ENCODE results near the gene LIMK2.
"Not testable (repeated sequence)": the region's sequence is repeated elsewhere in the genome, so short reads cannot be mapped to it uniquely, and the experiment has no call there.

Gene LIMK2

DNA sequence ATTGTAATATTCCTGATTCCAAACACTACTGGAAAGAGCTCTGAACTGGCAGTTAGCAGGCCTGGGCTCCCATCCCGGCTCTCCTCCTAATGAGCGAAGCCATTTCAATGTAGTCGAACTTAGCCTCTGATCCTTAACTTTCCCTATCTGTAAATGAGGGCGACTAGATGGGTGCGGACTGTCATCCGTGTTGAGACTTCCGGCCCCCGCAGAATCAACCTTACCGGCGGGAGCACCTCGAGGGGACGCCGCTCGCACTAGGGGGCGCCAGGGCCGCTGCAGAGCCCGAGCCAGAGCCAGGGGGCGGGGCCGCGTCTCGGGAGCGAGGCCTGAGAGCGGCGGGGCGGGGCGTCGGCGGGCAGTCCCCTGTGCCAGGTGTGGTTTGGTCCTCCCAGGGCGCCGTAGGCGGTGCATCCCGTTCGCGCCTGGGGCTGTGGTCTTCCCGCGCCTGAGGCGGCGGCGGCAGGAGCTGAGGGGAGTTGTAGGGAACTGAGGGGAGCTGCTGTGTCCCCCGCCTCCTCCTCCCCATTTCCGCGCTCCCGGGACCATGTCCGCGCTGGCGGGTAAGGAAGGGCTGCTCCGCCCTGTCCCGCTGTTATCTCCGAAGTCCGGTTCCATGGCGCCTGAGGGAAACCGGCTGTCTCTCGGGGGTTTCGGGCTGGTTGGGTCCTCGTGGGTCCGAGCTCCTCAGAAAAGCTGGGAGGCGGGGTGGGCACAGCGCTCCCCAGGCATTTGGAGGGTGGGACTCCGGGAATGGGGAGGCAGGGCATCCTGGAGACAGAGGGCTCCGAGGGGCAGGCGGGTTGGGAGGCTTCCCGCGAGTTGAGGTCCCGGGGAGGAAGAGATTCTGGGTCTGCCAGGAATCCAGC lies at the start of gene LIMK2:
LIMK2 (plus strand) TSS at position 437 of the 869 bp plus-strand sequence; CDS start at position 548, 111 bp downstream.
- DNase-seq = peak; percentile 96

DNA sequence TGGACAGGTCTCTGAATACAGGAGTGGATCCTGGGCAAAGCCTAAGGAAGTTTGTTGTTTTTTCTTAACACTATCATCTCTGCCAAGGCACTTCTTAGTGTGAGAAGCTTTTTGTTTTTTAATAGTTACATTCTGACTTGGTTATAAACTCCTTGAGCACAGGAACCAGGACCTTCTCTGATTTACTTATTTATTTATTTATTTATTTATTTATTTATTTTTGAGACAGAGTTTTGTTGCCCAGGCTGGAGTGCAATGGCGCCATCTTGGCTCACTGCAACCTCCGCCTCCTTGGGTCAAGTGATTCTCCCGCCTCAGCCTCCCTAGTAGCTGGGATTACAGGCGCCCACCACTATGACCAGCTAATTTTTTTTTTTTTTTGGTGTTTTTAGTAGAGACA lies 41.1 kb upstream of the LIMK2 start:
- no peak for DNase-seq

DNA sequence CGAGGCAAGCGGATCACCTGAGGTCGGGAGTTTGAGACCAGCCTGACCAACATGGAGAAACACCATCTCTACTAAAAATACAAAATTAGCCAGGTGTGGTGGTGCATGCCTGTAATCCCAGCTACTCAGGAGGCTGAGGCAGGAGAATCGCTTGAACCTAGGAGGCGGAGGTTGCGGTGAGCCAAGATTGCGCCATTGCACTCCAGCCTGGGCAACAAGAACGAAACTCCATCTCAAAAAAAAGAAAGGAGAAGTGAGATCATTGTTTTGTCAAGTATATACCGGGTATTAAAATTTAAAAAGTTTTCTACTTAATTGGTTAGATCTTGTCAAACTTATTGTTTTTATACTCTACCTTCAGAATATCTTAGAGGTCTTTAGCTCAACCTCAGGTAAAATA lies 40.4 kb upstream of the LIMK2 start:
- DNase-seq = not testable (repeated sequence)

DNA sequence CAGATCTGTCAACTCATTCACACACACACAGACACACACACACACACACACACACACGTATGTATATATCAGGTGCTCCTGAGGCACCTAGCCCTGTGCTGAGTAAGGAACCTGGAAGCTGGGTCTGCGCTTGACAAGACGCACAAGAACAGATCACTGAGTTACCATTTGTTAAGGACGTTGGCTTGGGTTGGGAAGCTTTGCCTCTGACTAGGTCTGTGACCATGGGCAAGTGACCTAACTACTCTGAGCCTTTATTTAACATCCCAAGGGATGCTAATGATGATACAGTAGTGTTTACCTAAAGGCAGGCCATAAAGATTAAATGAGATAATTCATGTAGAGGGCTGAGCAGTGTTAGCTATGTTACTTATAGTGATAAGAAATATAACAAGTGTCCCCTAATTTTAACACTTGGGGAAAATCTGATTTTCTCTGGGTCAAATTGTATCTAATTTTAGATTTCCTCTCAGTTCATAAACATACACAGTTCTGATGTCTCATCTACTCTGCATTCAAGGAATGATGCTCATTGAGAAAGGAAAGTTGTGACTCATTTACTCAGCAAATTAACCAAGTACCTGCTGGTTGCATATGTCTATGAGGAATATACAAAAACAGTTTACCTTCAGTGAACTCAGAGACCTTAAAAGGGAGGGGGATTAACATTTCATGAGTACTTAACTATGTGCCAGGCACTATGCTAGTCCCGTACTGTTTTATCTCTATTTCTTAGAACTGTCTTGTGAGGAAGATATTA lies 38.5 kb upstream of the LIMK2 start:
- no peak for DNase-seq

DNA sequence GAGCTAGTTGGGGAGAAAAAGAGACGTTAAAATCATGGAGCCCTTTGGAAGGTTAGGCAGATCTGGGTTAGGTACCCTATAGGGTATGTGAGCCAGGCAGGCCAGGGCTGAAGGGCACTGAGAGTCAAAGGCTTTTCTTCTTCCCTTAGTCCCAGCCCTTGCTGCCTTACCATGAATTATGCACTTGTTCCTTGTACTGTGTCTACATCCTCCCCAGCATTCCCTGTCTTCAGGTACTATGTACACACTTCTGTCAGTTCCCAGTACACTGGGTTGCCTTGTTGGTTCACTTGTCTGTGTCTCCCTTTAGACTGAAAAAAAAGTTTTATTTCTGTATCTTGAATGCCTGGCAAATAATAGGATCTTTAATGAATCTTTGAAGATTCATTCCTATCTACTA lies 35.2 kb upstream of the LIMK2 start:
- no peak for DNase-seq

DNA sequence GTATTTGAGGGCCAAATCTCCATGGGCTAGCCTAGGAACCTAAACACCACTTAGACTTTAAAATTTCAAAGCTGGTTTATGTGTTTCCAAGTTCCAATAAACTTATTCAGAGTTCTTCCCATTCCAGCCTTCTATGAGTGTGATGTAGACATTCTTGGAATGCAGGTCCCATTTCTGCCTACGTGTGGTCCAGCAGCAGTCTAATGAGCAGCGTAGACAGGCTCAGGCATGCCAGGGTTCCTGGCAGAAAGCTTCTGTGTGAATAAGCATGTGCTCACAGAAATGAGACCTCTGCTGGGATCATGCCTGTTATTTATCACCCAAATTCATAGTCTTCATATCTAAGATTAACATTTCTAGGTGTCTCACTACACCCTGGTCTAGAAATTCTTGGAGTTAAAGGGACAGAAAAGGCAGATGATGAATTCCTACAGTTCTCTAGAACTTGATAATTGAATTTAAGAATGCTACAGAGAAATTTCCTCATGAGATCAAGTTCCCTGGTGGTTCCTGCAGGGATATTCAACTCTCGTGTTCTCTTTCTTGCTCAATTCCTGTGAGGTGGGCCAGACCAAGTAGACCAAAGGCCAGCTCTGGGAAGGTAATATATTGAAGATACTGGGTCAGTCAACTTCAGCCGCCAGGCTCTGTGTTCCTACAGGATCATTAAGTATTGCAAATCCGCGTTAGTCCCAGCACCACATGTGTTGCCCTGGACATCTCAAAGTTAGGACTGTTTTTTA lies 34.5 kb upstream of the LIMK2 start:
- DNase-seq = no peak

DNA sequence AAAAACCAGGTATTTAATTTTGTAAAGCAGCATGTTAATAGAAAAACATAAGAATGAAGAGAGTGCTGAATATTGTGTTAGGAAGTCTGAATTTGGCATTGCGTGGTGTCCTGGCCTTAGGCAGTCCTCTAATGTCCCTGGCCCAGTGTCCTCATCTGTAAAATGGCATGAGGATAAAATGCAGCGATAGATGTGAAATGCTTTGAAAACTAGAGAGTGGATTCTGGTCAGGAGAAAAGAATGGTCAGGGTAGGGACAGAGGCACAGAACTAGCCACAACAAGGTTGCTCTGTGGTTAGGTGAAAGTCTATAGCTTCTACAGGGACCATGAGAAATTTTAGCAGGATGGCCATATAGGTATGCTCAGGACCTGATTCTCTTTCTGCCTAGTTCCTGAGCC lies 33.2 kb upstream of the LIMK2 start:
- DNase-seq = no peak

DNA sequence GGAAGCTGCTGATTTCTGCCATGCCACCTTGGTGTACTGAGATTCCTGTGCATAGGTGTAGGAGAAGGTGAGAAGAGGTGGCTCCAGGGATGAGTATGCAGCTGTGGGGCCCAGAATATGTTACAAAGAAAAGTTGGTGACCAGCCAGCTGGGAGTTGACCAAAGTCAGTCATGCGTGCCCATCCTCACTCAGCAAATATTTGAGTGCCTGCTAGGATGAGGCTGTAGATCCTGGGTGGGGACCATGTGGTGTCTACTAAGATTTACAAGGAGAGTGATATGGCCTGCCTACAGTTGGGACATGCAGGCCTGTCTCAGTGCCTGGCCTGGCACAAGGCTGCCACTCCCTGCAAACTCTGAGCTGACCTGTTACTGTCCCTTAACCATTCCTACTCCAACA lies 32.8 kb upstream of the LIMK2 start:
- DNase-seq = peak; percentile 59

DNA sequence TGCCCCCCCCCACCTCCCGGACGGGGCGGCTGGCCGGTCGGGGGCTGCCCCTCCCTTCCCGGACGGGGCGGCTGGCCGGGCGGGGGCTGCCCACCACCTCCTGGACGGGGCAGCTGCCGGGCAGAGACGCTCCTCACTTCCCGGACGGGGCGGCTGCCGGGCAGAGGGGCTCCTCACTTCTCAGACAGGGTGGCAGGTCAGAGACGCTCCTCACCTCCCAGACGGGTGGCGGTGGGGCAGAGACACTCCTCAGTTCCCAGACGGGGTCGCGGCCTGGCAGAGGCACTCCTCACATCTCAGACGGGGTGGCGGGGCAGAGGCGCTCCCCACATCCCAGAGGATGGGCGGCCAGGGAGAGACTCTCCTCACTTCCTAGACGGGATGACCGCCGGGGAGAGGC lies 28.1 kb upstream of the LIMK2 start:
- DNase-seq = no peak

DNA sequence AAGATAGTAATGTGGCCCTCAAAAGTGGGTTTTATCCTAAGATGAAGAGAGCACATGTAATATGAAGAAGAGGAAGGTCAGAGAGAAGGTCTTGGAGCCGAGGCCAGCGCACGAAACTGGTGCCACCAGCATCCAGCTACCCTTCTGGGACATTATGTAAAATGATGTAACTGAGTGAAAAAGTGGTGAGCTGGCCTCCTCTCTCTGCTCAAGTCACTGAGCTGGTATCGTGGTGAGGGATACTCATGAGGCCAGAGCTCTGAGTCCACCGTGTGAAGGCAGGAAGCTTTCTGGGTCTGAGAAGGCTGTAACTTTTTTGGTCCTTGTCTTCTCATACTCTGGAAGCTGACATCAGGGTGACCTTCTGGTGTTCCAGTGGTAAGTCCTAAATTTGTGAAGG lies 27.0 kb upstream of the LIMK2 start:
- DNase-seq = no peak

DNA sequence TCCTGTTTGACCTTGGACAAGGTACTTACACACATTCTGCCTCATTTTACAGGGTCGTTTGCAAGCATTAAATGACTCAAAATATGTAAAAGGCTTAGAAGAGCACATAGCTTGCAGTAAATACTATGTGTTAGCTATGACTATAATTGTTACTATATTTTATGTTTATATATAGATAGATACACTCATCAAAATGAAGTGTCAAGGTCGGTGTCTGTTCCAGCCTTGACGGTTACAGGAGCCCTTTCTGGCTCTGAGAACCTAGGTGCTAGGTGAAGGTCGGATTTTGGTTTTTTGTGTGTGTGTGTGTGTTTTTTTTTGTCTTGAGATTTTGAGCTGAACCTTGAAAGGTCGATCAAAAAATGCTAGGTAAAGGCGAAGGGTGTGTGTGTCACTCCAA lies 24.5 kb upstream of the LIMK2 start:
- DNase-seq = no peak

DNA sequence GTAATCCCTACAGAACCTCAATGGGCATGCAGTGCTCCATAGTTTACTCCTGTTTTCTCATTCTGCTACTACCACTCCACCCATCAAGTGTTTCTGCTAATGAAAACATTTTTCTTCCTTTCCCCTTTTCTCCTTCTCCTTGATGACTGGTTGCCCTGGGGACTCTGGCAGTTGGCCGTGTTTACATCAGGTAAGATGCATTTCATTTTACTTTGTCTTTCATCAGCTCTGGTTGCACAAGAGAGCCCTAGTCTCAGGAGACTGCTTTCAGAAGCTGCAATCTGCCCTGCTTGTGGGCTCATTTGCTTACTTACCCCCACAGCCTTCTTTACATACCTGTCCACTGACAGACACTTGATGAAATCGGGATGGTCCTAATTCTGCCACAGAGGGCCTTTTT lies 19.6 kb upstream of the LIMK2 start:
- DNase-seq = no peak

DNA sequence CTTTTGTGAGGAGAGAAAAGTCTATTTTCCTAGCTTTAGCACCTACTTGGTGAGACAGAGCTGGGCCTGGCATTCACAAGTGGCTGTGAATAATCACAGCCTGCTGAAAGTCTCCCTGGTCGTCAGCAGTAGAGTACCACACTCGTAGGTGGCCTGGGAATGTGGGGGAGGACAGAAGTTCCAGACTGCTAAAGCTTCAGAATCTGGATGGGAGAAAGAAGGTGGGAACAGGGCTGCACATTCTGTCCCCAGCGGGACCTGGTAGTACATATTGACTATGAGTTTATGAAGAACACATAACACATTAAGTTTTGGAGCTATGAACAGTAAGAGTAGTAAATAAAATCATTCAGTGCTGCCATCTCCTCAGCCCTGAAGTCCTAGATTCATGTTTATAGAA lies 19.0 kb upstream of the LIMK2 start:
- DNase-seq = no peak

DNA sequence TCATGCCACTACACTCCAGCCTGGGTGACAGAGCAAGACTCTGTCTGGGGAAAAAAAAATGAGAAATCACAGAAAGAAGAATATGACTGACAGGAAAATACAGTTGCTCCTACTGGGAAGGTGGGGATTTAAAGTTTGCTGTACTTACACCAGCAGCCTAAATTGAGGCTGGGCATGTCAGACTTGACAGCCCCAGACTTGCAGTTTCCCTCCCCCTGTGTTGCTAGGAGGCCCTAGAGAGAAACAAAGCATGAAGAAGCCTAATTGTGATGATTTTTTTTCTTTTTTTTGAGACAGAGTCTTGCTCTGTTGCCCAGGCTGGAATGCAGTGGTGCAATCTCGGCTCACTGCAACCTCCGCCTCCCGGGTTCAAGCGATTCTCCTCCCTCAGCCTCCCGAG lies 17.4 kb upstream of the LIMK2 start:
- DNase-seq = not testable (repeated sequence)

DNA sequence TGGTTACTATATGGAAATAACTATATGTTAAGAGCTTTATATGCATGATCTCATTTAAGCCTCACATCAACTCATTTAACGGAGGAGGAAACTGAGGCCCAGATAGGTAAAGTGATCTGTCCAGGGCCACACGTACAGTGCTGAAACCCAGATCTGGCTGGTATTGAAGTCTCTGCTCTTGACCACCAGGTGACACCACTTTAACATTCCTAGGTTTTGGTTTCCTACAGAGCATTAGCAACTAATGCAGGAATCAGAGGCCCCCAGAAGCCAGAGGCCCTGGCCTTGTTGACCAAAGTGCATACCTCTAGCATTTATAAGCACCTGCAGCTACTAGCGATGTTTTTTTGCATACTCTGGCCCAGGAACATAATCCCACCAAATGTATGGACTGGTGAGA lies 12.9 kb upstream of the LIMK2 start:
- no peak for DNase-seq

DNA sequence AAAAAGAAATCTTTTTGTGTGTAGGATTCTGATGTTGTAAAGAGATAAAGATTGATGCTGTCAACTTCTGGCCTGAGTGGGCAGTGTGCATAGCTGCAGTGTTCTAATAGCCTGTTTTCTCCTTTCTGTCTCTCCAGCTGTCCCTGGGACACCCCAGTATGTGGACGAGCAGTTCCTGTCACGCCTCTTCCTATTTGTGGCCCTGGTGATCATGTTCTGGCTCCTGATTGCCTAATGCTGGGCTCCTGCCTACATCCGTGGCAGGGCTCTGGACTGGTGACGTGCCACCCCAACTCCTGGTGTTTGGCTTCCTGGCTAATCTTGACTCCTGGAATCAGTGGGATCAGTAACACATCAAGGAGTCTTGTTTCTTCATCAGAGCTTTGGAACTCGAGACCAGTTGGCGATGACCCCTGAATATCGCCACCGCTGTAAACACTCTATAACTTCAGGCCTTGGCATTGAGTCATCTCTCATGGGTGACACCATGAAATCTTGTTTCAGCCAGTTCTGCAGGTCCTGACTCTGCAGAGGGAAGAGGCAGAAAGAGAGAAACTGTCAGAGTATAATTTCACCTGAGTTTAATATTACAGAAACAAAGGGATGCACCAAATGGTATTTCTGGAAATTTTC lies 7.6 kb upstream of the LIMK2 start:
- DNase-seq = not testable (repeated sequence)

DNA sequence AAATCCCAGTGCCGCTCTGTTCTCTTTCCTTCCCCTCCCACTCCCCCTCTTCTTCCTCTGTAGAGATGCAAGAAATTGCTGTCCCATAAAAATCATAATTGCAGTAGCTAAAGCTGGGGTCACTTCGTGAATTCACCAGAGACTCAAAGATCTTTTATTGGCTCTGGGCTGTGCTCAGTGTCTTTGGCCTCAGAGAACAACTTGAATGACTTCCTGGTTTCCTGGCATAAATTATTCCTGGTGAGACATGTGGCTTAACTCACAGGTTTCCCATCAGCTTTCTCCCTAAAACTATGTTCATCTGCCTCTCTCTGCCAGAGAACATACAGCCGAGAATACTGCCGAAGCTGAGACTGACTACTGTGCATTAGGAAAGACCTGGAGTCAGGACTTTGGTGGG lies 7.0 kb upstream of the LIMK2 start:
- not testable (repeated sequence) for DNase-seq

DNA sequence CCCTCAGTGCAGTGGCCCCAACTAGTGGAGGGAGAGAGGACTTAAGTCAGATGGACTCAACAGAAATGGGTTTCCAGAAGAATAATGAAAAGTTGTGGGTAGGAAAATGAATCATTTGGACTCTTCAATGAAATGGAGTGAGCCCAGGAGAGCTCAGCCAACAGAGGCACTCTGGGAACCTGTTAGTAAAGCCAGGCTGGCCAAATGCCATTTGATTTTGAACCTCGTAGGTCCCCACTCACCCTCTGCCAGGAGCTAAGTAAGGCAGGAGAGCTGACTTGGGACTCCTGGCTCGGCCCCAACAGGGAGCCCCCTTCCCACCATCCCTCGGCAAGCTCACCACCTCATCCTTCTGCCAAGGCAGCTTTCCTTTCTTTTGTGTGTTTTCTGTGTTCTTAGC lies 5.6 kb upstream of the LIMK2 start:
- not testable (repeated sequence) for DNase-seq

DNA sequence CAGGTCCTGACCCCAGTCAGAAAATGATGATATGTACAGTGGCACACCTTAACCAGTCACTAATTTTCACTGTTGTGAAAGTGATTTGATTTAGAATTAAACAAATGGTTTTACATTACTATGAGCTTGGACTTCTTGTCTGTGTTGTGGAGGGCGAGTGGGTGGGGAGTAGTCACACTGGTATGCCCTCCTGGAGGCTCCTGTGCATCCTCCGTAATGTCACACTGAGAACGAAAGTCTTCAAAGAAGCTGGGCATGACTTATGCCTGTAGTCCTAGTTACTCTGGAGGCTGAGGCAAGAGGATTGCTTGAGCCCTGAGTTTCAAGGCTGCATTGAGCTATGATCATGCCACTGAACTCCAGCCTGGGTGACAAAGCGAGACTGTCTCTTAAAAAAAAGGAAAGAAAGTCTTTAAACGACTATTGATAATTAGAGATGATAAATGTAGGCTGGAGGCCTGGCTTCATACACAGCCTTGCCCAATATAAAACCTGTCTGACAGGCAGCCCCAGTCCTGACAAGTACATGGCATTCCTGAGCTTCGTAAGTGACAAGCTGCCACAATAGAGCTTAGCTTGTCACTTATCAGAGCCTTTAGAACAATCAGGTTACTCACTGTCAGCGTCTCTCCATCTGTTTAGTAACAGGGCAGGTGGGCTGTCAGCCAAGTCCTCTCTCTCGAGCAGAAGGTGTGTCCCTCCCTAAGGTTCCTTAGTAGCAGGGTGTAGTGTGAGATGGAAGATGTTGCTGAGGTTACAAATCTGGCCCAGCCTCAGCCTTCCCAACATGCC lies 5.0 kb upstream of the LIMK2 start:
- DNase-seq = no peak

DNA sequence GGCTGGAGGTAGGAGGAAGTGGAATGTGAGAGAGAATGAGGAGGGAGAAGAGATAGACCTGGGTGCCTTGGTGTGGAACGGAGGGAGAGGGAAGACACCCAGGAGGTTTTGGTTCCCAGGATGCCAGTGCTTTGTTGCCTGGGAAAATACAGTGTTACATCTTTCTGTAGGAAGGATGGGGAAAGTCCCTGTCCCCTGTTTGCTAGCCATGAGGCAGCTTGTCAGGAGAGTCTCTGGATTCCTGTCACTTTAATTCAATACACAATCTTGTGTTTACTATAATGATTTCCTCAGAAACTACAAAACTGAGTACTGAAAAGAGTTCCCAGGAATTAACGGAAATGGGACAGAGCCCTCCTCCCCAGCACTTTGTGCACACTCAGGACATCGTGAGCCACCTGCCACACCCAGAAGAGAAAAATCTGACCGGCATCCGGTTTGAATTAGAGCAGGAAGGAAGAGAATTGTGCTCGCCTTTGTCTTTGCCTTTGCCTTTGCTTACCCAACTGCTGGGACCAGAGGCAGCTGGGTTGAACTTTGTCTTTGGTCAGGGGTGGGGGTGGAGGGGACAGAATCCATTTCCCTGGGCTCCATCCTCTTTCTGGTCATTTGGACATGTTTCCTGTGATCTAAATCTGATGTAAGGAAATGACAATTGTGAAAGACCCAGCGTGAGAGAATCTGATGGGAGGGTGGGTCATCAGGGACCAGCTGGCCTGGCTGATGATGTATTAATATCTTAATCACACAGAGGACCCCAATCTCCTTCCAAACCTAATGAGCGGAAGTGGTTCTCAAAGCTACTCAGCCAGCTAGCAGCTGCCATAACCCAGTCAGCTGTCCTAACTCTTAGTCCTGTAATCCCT lies 1.3 kb upstream of the LIMK2 start:
- no peak for DNase-seq

DNA sequence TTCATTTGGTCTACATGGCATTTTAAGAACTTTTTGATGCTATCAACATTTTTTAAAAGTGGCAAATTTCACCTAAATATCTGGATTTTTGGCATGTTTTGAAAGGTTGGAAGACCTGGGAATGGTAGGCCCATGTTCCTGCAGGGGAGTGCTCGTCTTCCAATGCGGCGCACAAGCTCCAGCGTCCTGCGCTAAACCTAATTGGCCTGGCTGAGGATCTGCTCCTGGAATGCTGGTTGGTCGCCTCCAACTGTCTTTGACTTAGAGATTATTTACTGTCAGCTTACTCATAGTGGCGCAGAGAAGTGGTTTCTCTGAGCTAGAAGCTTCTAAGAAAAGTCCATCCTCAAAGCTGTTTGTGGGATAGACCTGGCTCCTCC lies 626 bp upstream of the LIMK2 start:
- DNase-seq = no peak
